NCI-H128 (cell line): ENCODE measurements around the gene ARHGAP6.

Experiments used
- DNase-seq: peaks from one replicate; lab custom pipeline; 2025; ENCODE audit not compliant: unreplicated experiment; lab: John Stamatoyannopoulos, UW

ARHGAP6 gene

DNA sequence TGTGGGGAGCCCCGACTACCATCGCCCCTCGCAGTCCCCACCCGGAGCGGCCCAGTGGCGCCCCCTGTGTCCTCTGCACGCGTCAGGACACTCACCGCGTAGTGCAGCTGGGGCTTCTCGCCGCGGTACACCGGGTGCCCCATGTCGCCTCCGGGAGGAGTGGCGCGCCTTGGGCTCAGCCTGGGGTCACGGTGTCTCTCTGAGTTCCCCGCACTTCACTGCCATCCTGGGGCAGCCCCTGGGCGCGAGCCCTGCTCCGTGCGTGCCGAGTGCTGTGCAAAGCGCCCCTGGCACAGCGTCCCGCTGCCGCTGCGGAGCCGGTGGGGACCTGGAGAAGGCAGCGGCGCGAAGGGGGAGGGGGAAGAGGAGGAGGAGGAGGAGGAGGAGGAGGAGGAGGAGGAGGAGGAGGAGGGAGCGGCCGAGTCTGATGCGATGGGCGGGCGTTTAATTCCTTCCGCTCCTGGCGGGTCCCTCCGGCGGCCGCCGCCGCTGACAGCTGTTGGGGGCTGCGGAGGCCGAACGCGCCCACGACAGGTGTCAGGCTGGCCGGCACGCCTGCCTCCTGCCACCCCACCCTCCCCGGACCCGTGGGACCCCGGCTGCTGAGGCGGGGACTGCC is 238.2 kb downstream of the ARHGAP6 start:
- DNase-seq: no peak

DNA sequence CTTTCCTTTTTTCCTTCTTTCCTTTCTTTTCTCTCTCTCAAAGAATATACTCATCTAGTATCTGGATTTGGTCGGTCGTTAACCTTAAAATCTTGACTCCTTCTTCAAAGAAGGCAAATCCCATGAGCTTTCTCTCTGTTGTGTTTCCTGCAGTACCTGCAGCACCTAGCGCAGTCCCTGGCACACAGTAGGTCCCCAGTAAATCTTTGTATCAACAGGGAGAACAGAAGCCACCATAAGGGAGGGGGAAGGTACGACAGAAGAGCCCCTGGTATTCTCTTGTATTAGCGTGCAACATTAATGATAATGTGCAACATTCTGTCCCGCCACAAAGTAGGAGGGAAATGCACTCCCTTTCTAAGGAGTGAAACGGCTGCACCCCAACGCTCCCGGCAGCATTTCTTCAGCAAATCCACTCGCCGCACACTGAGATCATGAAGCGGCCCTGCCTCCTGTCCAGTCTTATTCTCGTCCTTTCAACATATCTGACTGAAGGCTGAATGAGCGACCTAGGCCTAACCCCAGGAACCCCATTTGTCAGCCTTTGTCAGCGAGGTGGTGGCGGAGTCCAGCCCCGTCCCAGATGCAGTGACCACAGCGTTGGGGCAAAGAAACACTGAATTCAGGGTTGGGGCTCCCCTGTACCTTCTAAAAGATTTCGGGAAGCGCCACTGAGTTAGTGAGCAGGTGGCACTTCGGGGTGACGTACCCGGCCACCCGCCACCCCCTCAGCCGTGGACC is 238.8 kb downstream of the ARHGAP6 start:
- no peak for DNase-seq

DNA sequence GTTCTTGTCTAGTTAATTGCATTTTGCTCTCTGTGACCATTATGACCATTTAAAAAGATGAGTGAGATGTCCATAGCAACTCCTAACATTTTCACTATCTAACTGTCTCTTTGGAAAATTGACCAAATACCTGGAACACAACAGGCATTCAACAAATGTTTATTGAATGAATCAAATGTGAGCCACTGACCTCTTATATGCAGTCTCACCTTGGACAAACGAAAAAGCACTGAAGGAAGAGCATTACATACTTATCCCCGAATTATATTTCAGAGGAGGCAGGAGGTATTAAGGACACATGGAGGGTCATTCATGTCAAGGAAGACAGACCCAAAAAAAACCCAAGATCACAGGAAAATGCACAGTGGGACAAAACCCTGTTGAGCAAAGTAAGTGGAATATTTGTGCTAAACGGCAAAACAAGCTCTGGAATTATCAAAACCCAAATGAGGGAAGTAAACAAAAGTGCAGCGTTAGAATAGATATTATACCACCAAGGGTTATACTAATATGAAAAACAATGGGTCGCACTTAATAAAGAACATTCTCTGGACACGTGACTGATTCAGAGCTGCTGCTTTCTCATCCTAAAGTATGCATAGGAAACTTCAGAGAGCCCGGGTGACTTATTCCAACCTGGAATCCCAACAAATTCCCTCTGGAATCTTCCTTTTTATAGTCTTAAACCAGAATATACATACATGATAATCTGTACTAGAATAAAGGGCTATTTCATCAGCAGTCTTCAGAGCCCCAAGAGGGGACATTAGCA is 240.6 kb downstream of the ARHGAP6 start:
- no peak for DNase-seq

DNA sequence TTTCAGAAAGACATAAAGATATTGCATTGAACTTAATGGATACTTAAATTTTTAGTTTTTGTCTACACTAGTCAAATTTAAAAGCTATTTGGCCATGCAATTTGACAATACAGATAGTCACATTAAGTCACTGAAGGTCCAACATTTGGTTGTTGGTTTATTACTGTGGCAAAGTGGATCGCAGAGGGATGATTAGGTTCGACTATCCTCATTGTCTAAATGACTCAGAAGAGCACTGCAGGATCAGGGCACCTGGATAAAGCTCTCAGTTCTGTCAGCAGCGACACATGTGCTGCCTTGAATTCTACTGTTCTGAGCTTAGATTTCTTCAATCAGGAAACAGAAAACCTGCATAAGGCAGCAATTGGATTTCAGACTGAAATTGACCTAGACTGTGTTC is 241.8 kb downstream of the ARHGAP6 start:
- no peak for DNase-seq

DNA sequence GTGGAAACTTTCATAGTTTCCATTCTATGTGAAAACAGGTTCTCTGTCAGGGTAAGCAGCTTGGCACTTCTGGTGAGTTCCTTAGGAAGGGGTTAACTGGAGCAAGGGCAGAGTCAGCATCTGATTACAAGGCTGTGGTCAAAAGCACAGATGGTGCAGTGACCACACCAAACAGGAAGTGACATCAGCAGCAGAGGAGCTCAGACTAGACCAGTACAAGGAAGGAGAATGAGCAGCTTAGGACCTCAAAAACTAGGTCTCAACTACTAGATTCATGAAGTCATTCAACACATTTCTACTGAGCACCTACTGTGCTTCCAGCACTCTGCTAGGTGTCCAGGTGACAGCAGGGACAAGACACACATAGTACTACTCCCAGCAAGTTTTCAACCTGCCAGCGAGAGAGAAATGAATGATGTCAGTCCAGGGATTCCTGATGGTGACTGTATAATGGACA is 242.3 kb downstream of the ARHGAP6 start:
- no peak for DNase-seq

DNA sequence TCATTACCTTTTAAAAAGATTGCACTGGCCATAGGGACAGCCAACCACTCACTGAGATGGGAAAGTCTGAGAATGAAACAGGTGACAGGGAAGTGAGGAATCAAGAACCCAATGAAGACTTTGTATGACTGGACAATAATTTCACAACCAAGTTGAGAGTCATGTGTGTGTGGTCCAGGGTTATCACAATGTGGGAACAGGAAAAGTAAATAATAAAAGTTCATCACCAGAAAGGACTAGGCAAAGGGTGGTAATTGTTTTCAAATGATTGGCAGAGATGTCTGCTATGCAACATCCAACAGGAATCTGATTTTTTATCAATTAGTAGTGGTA is 243.2 kb downstream of the ARHGAP6 start:
- no peak for DNase-seq

DNA sequence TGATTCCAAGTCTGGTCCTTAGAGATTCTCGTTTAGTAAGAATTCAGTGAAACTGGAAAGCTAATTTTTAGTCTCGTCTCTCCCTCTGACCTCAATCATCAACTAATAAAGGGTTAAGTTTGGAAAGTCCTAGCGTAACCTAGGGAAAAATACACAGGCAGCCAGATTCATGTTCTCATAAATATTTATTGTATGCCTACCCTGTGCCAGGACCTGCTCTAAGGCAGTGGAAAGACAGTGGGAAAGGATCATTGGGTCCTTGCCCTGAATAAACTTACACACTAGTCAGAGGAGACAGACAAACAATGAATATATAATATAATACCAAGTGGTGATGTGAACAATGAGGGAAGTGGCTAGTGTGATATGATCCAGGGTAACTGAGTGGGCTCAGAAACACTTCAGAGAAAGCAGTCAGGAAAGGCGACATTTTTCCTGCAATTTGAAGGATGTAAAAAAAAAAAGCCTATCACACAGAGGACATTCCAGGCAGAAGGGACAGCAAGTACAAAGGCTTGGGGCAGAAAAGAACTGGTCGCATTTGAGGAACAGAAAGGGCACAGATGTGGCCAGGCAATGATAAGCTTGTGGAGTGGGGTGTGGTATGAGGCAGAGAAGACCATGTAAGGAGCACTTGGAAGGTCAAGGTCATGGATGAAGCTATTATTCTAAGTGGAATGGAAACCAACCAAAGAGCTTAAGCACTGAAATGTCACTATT is 243.8 kb downstream of the ARHGAP6 start:
- DNase-seq: no peak

DNA sequence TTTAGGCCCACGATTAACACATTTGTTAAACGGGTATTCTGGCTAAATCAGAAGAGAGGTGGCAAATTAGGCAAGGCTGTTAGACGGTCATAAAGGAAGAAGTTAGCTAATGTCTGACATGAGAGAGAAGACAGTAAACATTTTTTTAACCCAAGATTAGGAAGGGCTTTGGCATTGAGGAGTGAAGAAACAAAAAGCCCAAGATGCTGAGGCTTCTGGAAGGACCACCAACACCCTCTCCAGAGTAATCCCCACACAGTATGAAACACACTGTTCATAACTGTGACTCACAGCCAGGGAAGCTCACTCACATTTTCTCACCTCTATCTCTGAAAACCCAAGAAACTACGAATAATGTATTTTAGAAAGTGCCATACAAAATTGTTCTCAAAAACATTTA is 244.9 kb downstream of the ARHGAP6 start:
- DNase-seq: no peak

DNA sequence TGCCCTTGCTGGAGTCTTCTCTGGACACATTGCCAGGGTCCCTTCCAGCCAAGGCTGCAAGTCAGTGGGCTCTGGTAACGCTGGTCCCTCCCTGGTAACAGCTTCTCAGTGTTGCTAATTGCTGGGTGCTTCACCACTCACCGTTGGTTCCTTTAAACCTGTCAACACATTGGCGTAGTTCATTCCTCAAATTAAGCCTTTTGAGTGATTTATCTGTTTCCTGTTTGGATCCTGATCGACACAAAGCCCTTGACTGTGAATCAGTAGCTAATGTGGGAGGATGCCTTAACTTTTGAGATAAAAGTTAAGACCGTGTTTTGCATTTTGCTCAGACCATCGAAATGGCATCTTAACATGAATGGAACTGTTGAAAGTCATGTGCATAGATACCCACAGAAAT is 246.6 kb downstream of the ARHGAP6 start:
- DNase-seq: no peak

DNA sequence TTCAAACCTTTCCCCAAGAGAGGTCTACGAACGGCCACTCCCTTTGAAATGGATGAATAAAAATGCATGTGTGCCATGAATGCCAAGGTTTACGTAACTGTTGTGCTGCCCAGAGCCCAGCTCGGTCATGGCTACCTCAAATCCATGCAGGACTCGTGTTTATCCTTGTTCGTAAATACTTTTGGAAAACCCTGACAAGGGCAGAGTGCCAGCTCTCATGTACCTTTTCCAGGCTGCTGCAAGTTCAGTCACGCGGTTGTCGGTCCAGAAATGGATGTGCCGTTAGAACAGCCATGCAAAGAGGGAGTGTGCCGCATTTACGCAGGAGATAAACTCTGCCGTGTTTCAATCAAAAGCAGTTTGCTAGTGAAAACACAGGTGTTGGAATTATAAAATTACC is 249.1 kb downstream of the ARHGAP6 start:
- no peak for DNase-seq

DNA sequence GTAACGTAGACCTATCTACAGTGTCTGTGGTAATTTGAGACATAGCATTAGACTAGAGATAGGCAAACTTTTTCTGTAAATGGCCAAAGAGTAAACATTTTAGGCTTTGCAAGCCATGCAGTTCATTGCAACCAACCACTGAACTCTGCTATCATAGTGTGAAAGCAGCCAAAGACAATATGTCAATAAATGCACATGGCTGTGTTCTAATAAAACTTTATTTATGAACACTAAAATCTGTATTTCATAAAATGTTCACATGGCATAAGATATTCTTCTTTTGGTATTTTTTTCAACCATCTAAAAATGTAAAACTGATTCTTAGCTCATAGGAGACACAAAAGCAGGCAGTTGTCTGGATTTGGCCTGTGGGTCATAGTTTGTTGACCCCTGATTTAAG is 251.6 kb downstream of the ARHGAP6 start:
- DNase-seq: no peak

DNA sequence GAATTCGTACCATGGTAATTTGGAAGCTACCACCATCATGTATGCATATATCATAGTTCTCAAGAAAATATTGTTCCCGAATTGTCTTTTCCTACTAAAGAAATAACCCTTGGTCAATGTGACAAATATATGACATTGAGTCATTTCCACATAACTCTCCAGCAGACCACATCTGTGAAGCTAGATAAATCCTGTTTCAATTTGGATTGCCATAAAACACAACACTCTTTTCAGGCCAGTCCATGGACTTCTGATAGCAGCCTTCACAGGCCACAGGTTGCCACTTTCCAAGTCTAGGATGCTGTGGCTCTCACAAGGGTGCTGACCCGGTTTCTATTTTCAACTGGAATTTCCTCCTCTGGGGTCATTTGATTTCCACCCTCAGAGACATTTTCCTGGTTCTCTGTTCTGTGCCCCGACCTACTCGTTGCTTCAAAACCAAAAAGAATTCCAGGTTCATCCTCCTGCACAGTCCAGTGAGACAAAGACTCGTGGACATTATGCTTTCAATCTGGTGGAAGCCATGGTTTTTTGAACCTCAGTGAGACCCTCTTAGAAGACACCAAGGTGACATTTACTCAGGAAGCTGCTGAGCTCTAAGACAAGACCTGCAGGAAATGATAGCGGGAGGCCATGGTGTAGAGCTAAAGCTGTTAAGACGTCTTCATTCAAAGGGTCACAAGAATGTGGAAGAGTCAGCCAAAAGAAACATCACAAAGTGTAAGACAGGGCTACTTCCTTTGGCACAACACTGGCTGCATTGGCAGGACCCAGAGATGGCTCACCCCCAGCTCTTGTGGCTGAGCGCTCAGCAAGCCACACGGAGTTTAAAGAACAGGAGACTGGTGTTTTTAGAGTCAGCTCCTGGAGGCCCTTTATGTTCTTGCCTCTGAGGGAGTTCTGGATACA is 252.8 kb downstream of the ARHGAP6 start:
- no peak for DNase-seq

DNA sequence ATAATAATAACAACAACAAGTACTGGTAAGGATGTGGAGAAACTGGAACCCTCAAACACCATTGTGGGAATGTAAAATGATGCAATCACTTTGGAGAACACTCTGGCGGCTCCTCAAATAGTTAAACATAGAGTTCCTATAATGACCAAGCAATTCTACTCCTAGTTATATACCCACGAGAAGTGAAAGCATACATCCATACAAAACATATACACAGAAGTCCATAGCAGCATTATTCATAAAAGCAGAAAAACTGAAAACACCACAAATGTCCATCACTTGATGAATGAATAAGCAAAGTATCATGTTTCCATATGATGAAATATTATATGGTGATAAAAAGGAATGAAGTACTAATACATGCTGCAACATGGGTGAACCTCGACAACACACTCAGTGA is 255.8 kb downstream of the ARHGAP6 start:
- no peak for DNase-seq

DNA sequence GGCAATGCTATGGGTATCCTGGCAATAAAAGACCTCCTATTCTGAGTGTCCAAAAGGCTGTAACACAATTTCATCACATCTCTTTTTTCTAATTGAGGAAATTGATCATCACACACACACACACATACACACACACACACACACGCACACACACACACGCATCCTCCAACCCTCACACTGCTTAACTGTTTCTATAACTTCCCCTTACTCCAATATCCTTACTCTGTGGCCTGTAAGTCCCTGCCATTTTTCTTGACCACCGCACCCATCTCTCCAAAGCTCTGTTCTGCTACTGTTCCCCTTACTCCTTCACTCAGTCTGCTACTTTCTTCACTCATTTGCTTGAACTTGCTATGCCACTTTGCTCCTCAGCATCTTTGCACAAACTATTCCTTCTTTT is 256.9 kb downstream of the ARHGAP6 start:
- DNase-seq: no peak

DNA sequence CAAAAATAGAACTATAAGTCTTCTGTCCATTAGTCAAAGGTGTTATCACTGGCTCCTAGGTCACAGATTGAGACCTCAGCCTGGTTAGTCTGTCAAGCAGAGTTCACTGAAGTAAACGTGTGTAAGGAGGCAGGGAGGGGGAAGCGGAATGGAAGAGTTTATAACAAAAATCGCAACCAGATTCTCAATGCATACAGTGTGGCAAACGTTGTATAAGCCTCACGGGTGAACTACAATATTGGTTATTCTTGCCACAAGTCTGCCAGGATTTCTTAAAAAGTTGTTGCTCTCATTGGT is 257.7 kb downstream of the ARHGAP6 start:
- no peak for DNase-seq

DNA sequence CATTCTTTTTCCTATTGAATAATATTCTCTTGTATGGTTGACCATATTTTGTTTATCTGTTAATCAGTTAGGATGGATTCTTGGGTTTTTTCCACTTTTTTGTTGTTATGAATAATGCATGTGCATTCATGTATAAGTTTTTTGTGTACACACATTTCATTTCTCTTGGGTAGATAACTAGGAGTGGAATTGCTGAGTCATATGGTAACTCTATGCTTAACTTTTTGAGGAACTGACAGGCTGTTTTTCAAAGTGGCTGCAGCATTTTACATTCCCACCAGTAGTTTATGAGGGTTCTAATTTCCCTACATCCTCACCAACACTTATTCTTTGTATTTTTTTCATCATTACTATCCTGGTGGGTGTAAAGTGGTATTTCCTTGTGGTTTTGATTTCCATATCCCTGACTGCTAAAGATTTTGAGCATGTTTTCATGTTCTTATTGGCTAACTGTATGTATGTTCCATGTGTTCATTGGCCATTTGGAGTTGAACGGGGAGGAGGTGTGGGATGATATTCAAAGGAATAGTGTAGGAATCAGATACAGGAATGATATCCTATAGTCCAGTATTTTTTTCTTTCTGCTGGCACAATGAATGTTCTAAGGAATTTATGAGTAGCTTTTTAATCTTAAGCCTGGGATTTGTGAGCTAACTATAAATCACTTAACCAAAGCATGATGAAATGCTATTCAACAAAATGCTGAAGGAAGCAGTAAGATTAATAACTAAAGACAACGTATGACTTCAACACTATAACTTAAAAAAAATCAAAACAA is 258.2 kb downstream of the ARHGAP6 start:
- no peak for DNase-seq

DNA sequence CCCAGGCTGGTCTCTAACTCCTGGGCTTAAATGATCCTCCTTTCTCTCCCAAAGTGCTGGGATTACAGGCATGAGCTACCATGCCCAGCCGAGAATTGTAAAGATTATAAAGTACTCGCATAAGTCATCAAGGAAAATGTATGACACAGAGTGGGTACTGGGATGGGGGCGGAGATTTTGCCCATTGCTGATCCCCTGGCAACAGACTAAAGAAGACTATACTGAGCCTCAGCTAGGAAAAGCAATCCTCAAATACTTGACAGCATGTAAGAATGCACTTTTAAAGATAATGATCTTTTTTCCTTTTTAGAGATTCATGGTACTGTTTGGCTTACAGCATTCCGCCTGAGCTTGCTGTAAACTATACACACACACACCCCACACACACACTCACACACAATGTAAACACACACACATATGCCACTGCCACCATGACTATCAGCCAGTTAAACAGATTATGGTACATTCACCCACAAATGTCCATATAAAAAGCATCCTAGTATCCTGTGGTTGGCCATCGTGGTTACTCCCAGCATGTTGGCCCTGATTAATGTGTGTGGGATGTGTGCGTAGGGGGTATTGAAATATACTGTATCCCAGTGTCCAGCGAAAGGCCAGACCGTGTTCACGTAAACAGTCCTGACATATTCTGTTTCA is 259.5 kb downstream of the ARHGAP6 start:
- DNase-seq: no peak

DNA sequence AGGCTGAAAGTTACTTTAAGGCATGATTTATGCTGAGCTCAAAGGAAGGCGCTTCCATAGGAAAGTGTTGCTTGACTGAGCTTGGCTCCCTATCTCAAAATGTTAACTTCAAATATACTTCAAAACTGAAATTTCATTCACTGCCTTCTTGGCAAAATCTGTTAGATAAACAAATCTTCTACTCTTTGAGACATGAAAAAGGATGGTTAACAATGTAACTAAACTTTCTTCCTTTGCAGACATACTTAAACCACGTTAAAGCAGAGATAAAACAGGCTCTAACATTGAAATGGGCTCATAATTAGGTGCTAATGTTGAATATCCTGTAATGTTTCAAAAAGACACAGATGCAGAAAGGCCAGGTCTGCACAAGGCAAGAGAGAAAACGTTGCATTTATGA is 262.1 kb downstream of the ARHGAP6 start:
- no peak for DNase-seq

DNA sequence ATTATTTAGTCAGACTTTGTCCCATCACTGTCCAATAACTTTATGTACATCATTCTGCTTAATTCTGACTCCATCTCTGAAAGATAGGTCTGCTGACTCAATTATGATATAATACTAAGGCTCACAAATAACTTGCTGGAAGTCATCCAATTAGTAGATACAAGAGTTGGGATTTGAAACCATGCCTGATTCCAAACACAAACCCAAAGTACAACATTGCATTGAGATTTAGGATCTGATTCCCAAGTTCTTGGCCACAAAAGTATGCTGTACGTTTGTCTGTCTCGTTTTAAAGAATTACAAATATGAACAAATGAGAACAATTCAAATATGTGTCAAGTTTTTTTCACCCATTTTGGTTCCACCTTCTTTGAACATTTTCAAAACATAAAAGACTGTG is 263.8 kb downstream of the ARHGAP6 start:
- no peak for DNase-seq
